ENCODE data around the gene BLVRA. TPM values are rescaled to one million over a fixed set of nuclear protein-coding genes. Genes with fewer than 3 reads are reported as not detected.

BLVRA gene
- total and polyA plus RNA-seq, 2 donors (not counting 1 experiment from before 2014, with no cell fraction given) = 5.4 to 6.9 TPM

- no peak for TF ChIP-seq EZH2 (IDR thresholded peaks at IDR 0.05; ENCODE audit: borderline replicate concordance, insufficient read depth, low read depth, low read length, poor library complexity, severe bottlenecking)
- TF ChIP-seq, protein P1, sequence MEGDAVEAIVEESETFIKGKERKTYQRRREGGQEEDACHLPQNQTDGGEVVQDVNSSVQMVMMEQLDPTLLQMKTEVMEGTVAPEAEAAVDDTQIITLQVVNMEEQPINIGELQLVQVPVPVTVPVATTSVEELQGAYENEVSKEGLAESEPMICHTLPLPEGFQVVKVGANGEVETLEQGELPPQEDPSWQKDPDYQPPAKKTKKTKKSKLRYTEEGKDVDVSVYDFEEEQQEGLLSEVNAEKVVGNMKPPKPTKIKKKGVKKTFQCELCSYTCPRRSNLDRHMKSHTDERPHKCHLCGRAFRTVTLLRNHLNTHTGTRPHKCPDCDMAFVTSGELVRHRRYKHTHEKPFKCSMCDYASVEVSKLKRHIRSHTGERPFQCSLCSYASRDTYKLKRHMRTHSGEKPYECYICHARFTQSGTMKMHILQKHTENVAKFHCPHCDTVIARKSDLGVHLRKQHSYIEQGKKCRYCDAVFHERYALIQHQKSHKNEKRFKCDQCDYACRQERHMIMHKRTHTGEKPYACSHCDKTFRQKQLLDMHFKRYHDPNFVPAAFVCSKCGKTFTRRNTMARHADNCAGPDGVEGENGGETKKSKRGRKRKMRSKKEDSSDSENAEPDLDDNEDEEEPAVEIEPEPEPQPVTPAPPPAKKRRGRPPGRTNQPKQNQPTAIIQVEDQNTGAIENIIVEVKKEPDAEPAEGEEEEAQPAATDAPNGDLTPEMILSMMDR (IDR thresholded peaks at IDR 0.05) = no peak
- no peaks in the 10 kb centered on the region for H4K20me1 ChIP-seq (ENCODE audit: control insufficient read depth, insufficient read depth, low read length, poor library complexity, severe bottlenecking)
- no peaks in the 10 kb centered on the region for H3K27me3 ChIP-seq (replicated peaks in 1 of 4; ENCODE audit: control extremely low read depth in 1 of 4, control insufficient read depth in 3 of 4, insufficient read depth in 4 of 4, low read length in 3 of 4)
- intact Hi-C loops (cut with micrococcal nuclease) = no loop called here
- no peaks in the 10 kb centered on the region for H3K4me1 ChIP-seq (ENCODE audit: control insufficient read depth in 2 of 2, insufficient read depth in 2 of 2, low read length in 2 of 2)
- no peak overlapping the region for H3K27ac Mint-ChIP-seq
- CTCF ChIA-PET = interaction anchor here (1.3 kb wide), 1 partner anchor 153 kb away, joined by 7 read pairs; the partner anchor contains the start of gene STK17A
- no peak overlapping the region for H3K4me2 ChIP-seq (replicated peaks; ENCODE audit: low read depth, low read length, poor library complexity, severe bottlenecking)
- no peak for DNase-seq
- no peaks in the 10 kb centered on the region for H3K9me3 Mint-ChIP-seq (ENCODE audit: insufficient read depth)
- no peaks in the 10 kb centered on the region for H3K27me3 Mint-ChIP-seq
- no CpG with 5 or more reads among the region's 1 CpG for WGBS (ENCODE audit: insufficient coverage)
- POLR2A ChIA-PET = no interaction called here
- H3K4me1 Mint-ChIP-seq = no peaks in the 10 kb centered on the region
- peaks cover 1% of the 10 kb centered on the region for H3K79me2 ChIP-seq (ENCODE audit: control insufficient read depth, insufficient read depth, low read length)
- no peak overlapping the region for H3K4me3 Mint-ChIP-seq
- H3K9ac ChIP-seq (ENCODE audit: low read length) = no peak overlapping the region
- no peak overlapping the region for H2AFZ ChIP-seq (ENCODE audit: insufficient read depth, low read depth, low read length, poor library complexity, severe bottlenecking)
- H3K27ac ChIP-seq (ENCODE audit: low read length in 2 of 2) = no peak overlapping the region
- ATAC-seq (ENCODE audit: low read depth) = no peak
- no peak overlapping the region for H3K4me3 ChIP-seq (ENCODE audit: control extremely low read depth in 1 of 5, extremely low read depth in 1 of 5, insufficient read depth in 1 of 5, low read depth in 2 of 5, low read length in 4 of 5)
- H3K36me3 ChIP-seq (replicated peaks in 1 of 2; ENCODE audit: control extremely low read depth in 1 of 2, control insufficient read depth in 1 of 2, extremely low read depth in 1 of 2, insufficient read depth in 2 of 2, low read length in 1 of 2) = no peaks in the 10 kb centered on the region
- H3K9me3 ChIP-seq (ENCODE audit: control extremely low read depth in 1 of 3, control insufficient read depth in 2 of 3, insufficient read depth in 1 of 3, low read length in 2 of 3) = no peaks in the 10 kb centered on the region
Measured at GRCh38 chr7:43735403-43735801, 23.1 kb upstream of the BLVRA start.

- TF ChIP-seq, protein P1 (IDR thresholded peaks at IDR 0.05) = no peak
- TF ChIP-seq EZH2 (IDR thresholded peaks at IDR 0.05; ENCODE audit: borderline replicate concordance, insufficient read depth, low read depth, low read length, poor library complexity, severe bottlenecking) = no peak
- ChIA-PET CTCF (interaction anchor here (1.0 to 1.3 kb wide), 2 partner anchors 45 to 153 kb away, joined by 3 to 7 read pairs; partner anchors contain the start of gene STK17A), POLR2A (no interaction called here)
- H3K9me3 Mint-ChIP-seq (ENCODE audit: insufficient read depth) = no peaks in the 10 kb centered on the region
- H4K20me1 ChIP-seq (ENCODE audit: control insufficient read depth, insufficient read depth, low read length, poor library complexity, severe bottlenecking) = no peaks in the 10 kb centered on the region
- no peak for DNase-seq
- 58% methylated on average over 2 of the region's 2 CpGs for WGBS (ENCODE audit: insufficient coverage)
- intact Hi-C loops (cut with micrococcal nuclease) = no loop called here
- no peak overlapping the region for H3K27ac Mint-ChIP-seq
- H3K4me3 ChIP-seq (ENCODE audit: control extremely low read depth in 1 of 5, extremely low read depth in 1 of 5, insufficient read depth in 1 of 5, low read depth in 2 of 5, low read length in 4 of 5) = no peak overlapping the region
- H3K9me3 ChIP-seq (ENCODE audit: control extremely low read depth in 1 of 3, control insufficient read depth in 2 of 3, insufficient read depth in 1 of 3, low read length in 2 of 3) = no peaks in the 10 kb centered on the region
- H3K4me1 Mint-ChIP-seq = no peaks in the 10 kb centered on the region
- H3K9ac ChIP-seq (ENCODE audit: low read length) = no peak overlapping the region
- H3K27ac ChIP-seq (ENCODE audit: low read length in 2 of 2) = no peak overlapping the region
- H3K4me2 ChIP-seq (replicated peaks; ENCODE audit: low read depth, low read length, poor library complexity, severe bottlenecking) = no peak overlapping the region
- no peak for ATAC-seq (ENCODE audit: low read depth)
- no peak overlapping the region for H3K4me3 Mint-ChIP-seq
- H2AFZ ChIP-seq (ENCODE audit: insufficient read depth, low read depth, low read length, poor library complexity, severe bottlenecking) = no peak overlapping the region
- no peaks in the 10 kb centered on the region for H3K27me3 Mint-ChIP-seq
- no peaks in the 10 kb centered on the region for H3K36me3 ChIP-seq (replicated peaks in 1 of 2; ENCODE audit: control extremely low read depth in 1 of 2, control insufficient read depth in 1 of 2, extremely low read depth in 1 of 2, insufficient read depth in 2 of 2, low read length in 1 of 2)
- H3K79me2 ChIP-seq (ENCODE audit: control insufficient read depth, insufficient read depth, low read length) = no peaks in the 10 kb centered on the region
- no peaks in the 10 kb centered on the region for H3K4me1 ChIP-seq (ENCODE audit: control insufficient read depth in 2 of 2, insufficient read depth in 2 of 2, low read length in 2 of 2)
- H3K27me3 ChIP-seq (replicated peaks in 1 of 4; ENCODE audit: control extremely low read depth in 1 of 4, control insufficient read depth in 3 of 4, insufficient read depth in 4 of 4, low read length in 3 of 4) = no peaks in the 10 kb centered on the region
Measured at GRCh38 chr7:43735802-43736603, 22.5 kb upstream of the BLVRA start.

Measured in B cell (primary cell).